Measurements from ENCODE around the gene PTPRT. TPM values are rescaled to one million over a fixed set of nuclear protein-coding genes. Genes with fewer than 3 reads are reported as not detected.

Gene PTPRT
- polyA plus RNA-seq, 1 of the 3 experiments (the other 2 are of a cell fraction) = not detected

GRCh38 chr20:42649748-42650147 lies 540.0 kb downstream of the PTPRT start:
- Histone ChIP-seq H3F3A (replicated peaks; ENCODE audit: insufficient read depth) (no peaks in the 10 kb centered on the region), H3K9me3 (no peaks in the 10 kb centered on the region), H3K27me3 (ENCODE audit: insufficient read depth) (no peaks in the 10 kb centered on the region), H3K27ac (ENCODE audit: low read depth in 2 of 2, low read length in 1 of 2) (no peak overlapping the region), H3K4me2 (no peak overlapping the region), H3K4me1 (ENCODE audit: control insufficient read depth in 1 of 2, insufficient read depth in 2 of 2, low read depth in 1 of 2, low read length in 1 of 2) (no peaks in the 10 kb centered on the region), H3K4me3 (ENCODE audit: low read depth in 2 of 2, low read length in 1 of 2) (no peak overlapping the region), H3K9ac (no peak overlapping the region), H4K20me1 (ENCODE audit: insufficient read depth) (no peaks in the 10 kb centered on the region), H3K36me3 (replicated peaks in 1 of 2; ENCODE audit: control insufficient read depth in 1 of 2, insufficient read depth in 2 of 2, low read length in 1 of 2) (no peaks in the 10 kb centered on the region), H3K79me2 (ENCODE audit: insufficient read depth) (no peaks in the 10 kb centered on the region), H2AFZ (ENCODE audit: low read depth) (no peak overlapping the region), H3K9me2 (no peaks in the 10 kb centered on the region)
- no peak for DNase-seq
- CTCF ChIA-PET = no interaction called here
- POLR2A ChIA-PET = no interaction called here
- no peak for TF ChIP-seq CHD2 (IDR thresholded peaks at IDR 0.05; ENCODE audit: low read length, partially characterized antibody)
- no peak for TF ChIP-seq RAD21 (IDR thresholded peaks at IDR 0.05; ENCODE audit: low read length)
- no peak for TF ChIP-seq FOSL2 (IDR thresholded peaks at IDR 0.05; ENCODE audit: borderline replicate concordance, low read depth)
- TF ChIP-seq IRF3 (IDR thresholded peaks at IDR 0.05; ENCODE audit: low read depth, low read length) = no peak
- no peak for TF ChIP-seq EZH2phosphoT487 (IDR thresholded peaks at IDR 0.05; ENCODE audit: borderline replicate concordance, low read depth)
- TF ChIP-seq PBX3 (IDR thresholded peaks at IDR 0.05) = no peak
- TF ChIP-seq MEF2A (IDR thresholded peaks at IDR 0.05; ENCODE audit: borderline replicate concordance, low read depth) = no peak
- no peak for TF ChIP-seq USF2 (IDR thresholded peaks at IDR 0.05; ENCODE audit: borderline replicate concordance, low read depth, low read length)
- no peak for TF ChIP-seq EP300 (IDR thresholded peaks at IDR 0.05; ENCODE audit: borderline replicate concordance in 1 of 2, low read depth in 1 of 2, low read length in 1 of 2)
- TF ChIP-seq USF1 (IDR thresholded peaks at IDR 0.05; ENCODE audit: borderline replicate concordance, low read depth) = no peak
- no peak for TF ChIP-seq ELF1 (IDR thresholded peaks at IDR 0.05)
- TF ChIP-seq GATA2 (CRISPR knock-in tag; IDR thresholded peaks at IDR 0.05) = no peak
- no peak for TF ChIP-seq SIN3A (IDR thresholded peaks at IDR 0.05; ENCODE audit: borderline replicate concordance, low read depth, low read length)
- no peak for TF ChIP-seq REST (IDR thresholded peaks at IDR 0.05; ENCODE audit: low read depth, low read length)
- TF ChIP-seq RXRA (IDR thresholded peaks at IDR 0.05; ENCODE audit: borderline replicate concordance, low read depth) = no peak
- no peak for TF ChIP-seq TEAD4 (IDR thresholded peaks at IDR 0.05; ENCODE audit: borderline replicate concordance, insufficient read depth)
- no peak for TF ChIP-seq TAF1 (IDR thresholded peaks at IDR 0.05; ENCODE audit: borderline replicate concordance, low read depth, low read length)
- TF ChIP-seq JUND (IDR thresholded peaks at IDR 0.05) = no peak

Measured in SK-N-SH (cell line).